WTC11 (cell line): ENCODE data around the gene COL18A1. TPM values are rescaled to one million over a fixed set of nuclear protein-coding genes. Genes with fewer than 3 reads are reported as not detected.
"Not testable (repeated sequence)": the region's sequence is repeated elsewhere in the genome, so short reads cannot be mapped to it uniquely, and the experiment has no call there.

Experiments used
- ATAC-seq: fragments of 200-7000 bp; cut with Tn5 transposase; 2 replicates; pipeline ENCODE4 v1.10.0; 2021; ENCODE audit warnings: mild to moderate bottlenecking, moderate library complexity
- CTCF ChIA-PET: fragments of 300-600 bp; sonication (Branson Sonifier 250); formaldehyde crosslinking; loops from one replicate; lab custom pipeline; 2021; ENCODE audit warnings: antibody characterized with exemption; lab: Charles Lee
- POLR2A ChIA-PET: fragments of 350-600 bp; sonication (Branson Sonifier 250); formaldehyde crosslinking; loops from one replicate; lab custom pipeline; 2021; ENCODE audit warnings: antibody characterized with exemption; lab: Charles Lee
- DNase-seq: peaks from one replicate; pipeline ENCODE4 v3.0.0; 2021; ENCODE audit warnings: low spot score
- H3K27ac Mint-ChIP-seq: 2 replicates; pipeline ENCODE4 v1.8.0; 2021; ENCODE audit warnings: mixed read lengths
- H3K27me3 Mint-ChIP-seq: 2 replicates; pipeline ENCODE4 v1.8.0; 2021; ENCODE audit warnings: low read depth, mild to moderate bottlenecking, moderate library complexity, mixed read lengths
- H3K36me3 Mint-ChIP-seq: 2 replicates; pipeline ENCODE4 v1.8.0; 2021; ENCODE audit warnings: mixed read lengths
- H3K4me1 Mint-ChIP-seq: 2 replicates; pipeline ENCODE4 v1.8.0; 2022; ENCODE audit warnings: mixed read lengths
- H3K4me3 Mint-ChIP-seq: 2 replicates; pipeline ENCODE4 v1.8.0; 2021; ENCODE audit warnings: mild to moderate bottlenecking, moderate library complexity, mixed read lengths
- H3K9me3 Mint-ChIP-seq: 2 replicates; pipeline ENCODE4 v1.8.0; 2021; ENCODE audit warnings: mixed read lengths
- ATF1 ChIP-seq: sonication (generic); formaldehyde crosslinking; IDR thresholded peaks from 2 replicates; pipeline ENCODE4 v1.8.1; 2023; ENCODE audit warnings: mild to moderate bottlenecking, moderate library complexity, missing genetic modification reagents
- CREM ChIP-seq: sonication (generic); formaldehyde crosslinking; IDR thresholded peaks from 2 replicates; pipeline ENCODE4 v1.8.1; 2022; ENCODE audit warnings: mild to moderate bottlenecking, missing genetic modification reagents, moderate library complexity
- ELF4 ChIP-seq: sonication (generic); formaldehyde crosslinking; IDR thresholded peaks from 2 replicates; pipeline ENCODE4 v1.8.1; 2022; ENCODE audit warnings: low read depth, mild to moderate bottlenecking, moderate library complexity, missing genetic modification reagents
- ERG ChIP-seq: fragments of 250-450 bp; sonication (Bioruptor Pico); IDR thresholded peaks from 2 replicates; pipeline ENCODE4 v1.8.0; 2021; ENCODE audit warnings: mild to moderate bottlenecking
- FOXP4 ChIP-seq: sonication (generic); formaldehyde crosslinking; IDR thresholded peaks from 2 replicates; pipeline ENCODE4 v1.8.0; 2022; ENCODE audit warnings: mild to moderate bottlenecking, missing genetic modification reagents
- HMGA2 ChIP-seq: fragments of 250-450 bp; sonication (Bioruptor Pico); IDR thresholded peaks from 2 replicates; pipeline ENCODE4 v1.4.0; 2021; ENCODE audit warnings: mild to moderate bottlenecking, moderate library complexity
- IRF1 ChIP-seq: sonication (generic); formaldehyde crosslinking; IDR thresholded peaks from 2 replicates; pipeline ENCODE4 v1.8.0; 2023; ENCODE audit warnings: missing genetic modification reagents
- JAZF1 ChIP-seq: fragments of 250-450 bp; sonication (Bioruptor Pico); IDR thresholded peaks from 2 replicates; pipeline ENCODE4 v1.9.0; 2021; ENCODE audit warnings: moderate library complexity, mild to moderate bottlenecking, inconsistent platforms
- MAX ChIP-seq: sonication (generic); formaldehyde crosslinking; IDR thresholded peaks from 2 replicates; pipeline ENCODE4 v1.8.0; 2022; ENCODE audit warnings: mild to moderate bottlenecking, missing genetic modification reagents
- NR1H2 ChIP-seq: sonication (generic); formaldehyde crosslinking; IDR thresholded peaks from 2 replicates; pipeline ENCODE4 v1.9.0; 2021; ENCODE audit warnings: mild to moderate bottlenecking, moderate library complexity, missing genetic modification reagents
- PREB ChIP-seq: sonication (generic); formaldehyde crosslinking; IDR thresholded peaks from 2 replicates; pipeline ENCODE4 v1.8.1; 2022; ENCODE audit warnings: mild to moderate bottlenecking, missing genetic modification reagents, moderate library complexity, borderline replicate concordance
- RELA ChIP-seq: sonication (generic); formaldehyde crosslinking; IDR thresholded peaks from 2 replicates; pipeline ENCODE4 v1.8.1; 2022; ENCODE audit warnings: missing genetic modification reagents, mild to moderate bottlenecking, borderline replicate concordance
- RORB ChIP-seq: fragments of 250-450 bp; sonication (Bioruptor Pico); IDR thresholded peaks from 2 replicates; pipeline ENCODE4 v1.9.0; 2021; ENCODE audit warnings: mild to moderate bottlenecking
- STAT6 ChIP-seq: sonication (generic); formaldehyde crosslinking; conservative IDR thresholded peaks from 2 replicates; pipeline ENCODE4 v1.8.1; 2023; ENCODE audit warnings: mild to moderate bottlenecking, low read depth, missing genetic modification reagents, moderate library complexity
- TP53 ChIP-seq: sonication (generic); formaldehyde crosslinking; IDR thresholded peaks from 2 replicates; pipeline ENCODE4 v1.8.1; 2023; ENCODE audit warnings: mild to moderate bottlenecking, missing genetic modification reagents
- USF1 ChIP-seq: sonication (generic); formaldehyde crosslinking; IDR thresholded peaks from 2 replicates; pipeline ENCODE4 v1.8.0; 2022; ENCODE audit warnings: mild to moderate bottlenecking, missing genetic modification reagents
- ZNF121 ChIP-seq: sonication (generic); formaldehyde crosslinking; IDR thresholded peaks from 2 replicates; pipeline ENCODE4 v1.8.0; 2023; ENCODE audit warnings: missing genetic modification reagents
- ZNF138 ChIP-seq: sonication (generic); formaldehyde crosslinking; conservative IDR thresholded peaks from 2 replicates; pipeline ENCODE4 v1.8.1; 2022; ENCODE audit warnings: mild to moderate bottlenecking, moderate library complexity, missing genetic modification reagents
- ZNF396 ChIP-seq: fragments of 250-450 bp; sonication (Bioruptor Pico); IDR thresholded peaks from 2 replicates; pipeline ENCODE4 v1.8.0; 2021; ENCODE audit warnings: mild to moderate bottlenecking, moderate library complexity, borderline replicate concordance
- ZNF416 ChIP-seq: fragments of 250-450 bp; sonication (Bioruptor Pico); IDR thresholded peaks from 2 replicates; pipeline ENCODE4 v1.9.0; 2021; ENCODE audit warnings: mild to moderate bottlenecking, inconsistent platforms
- ZNF423 ChIP-seq: fragments of 250-450 bp; sonication (Bioruptor Pico); IDR thresholded peaks from 2 replicates; pipeline ENCODE4 v2.1.2; 2022; ENCODE audit warnings: mild to moderate bottlenecking, moderate library complexity
- ZNF671 ChIP-seq: fragments of 250-450 bp; sonication (Bioruptor Pico); IDR thresholded peaks from 2 replicates; pipeline ENCODE4 v1.8.0; 2021; ENCODE audit warnings: mild to moderate bottlenecking
- total RNA-seq: library from RNA; stranded (reverse); gene quantifications from 3 replicates; pipeline ENCODE4 v1.2.3, GENCODE V29; 2021

The COL18A1 gene
- total RNA-seq, 1 experiment from 2014 or later = 231 TPM

GRCh38 chr21:45561241-45561640 is 156.3 kb downstream of the COL18A1 start:
- POLR2A ChIA-PET = not testable (repeated sequence)

GRCh38 chr21:45562402-45562801 is 157.4 kb downstream of the COL18A1 start:
- Mint-ChIP-seq H3K36me3 (no peaks in the 10 kb centered on the region), H3K4me1 (peaks cover 14% of the 10 kb centered on the region)
- TF ChIP-seq ERG (CRISPR knock-in tag) (no peak), ZNF396 (CRISPR knock-in tag) (no peak), HMGA2 (CRISPR knock-in tag) (no peak), ZNF423 (CRISPR knock-in tag) (no peak), USF1 (no peak), RELA (CRISPR knock-in tag) (no peak), TP53 (CRISPR knock-in tag) (no peak), ZNF121 (CRISPR knock-in tag) (no peak), ZNF416 (no peak), ZNF138 (CRISPR knock-in tag) (no peak), CREM (CRISPR knock-in tag) (no peak), ELF4 (CRISPR knock-in tag) (no peak)
- TF ChIP-seq, all 79 proteins: peak for 0
- DNase-seq = no peak
- ChIA-PET CTCF (interaction anchor here (1.1 kb wide), 1 partner anchor 30 kb away, joined by 5 read pairs; no protein-coding TSS in a partner anchor), POLR2A (no interaction called here)
- Mint-ChIP-seq H3K4me3 (no peak overlapping the region), H3K27me3 (peaks cover 20% of the 10 kb centered on the region), H3K9me3 (peaks cover 10% of the 10 kb centered on the region), H3K27ac (no peak overlapping the region)
- ATAC-seq = no peak

More at GRCh38 chr21:45561241-45561640, 156.3 kb downstream of the COL18A1 start:
- CTCF ChIA-PET, H3K36me3 Mint-ChIP-seq, H3K4me3 Mint-ChIP-seq, H3K27ac Mint-ChIP-seq, ATAC-seq, H3K9me3 Mint-ChIP-seq, DNase-seq: not testable (repeated sequence)
- Mint-ChIP-seq H3K4me1 (peaks cover 14% of the 10 kb centered on the region), H3K27me3 (peaks cover 17% of the 10 kb centered on the region)

- CTCF ChIA-PET = interaction anchor here (1.1 kb wide), 1 partner anchor 29 kb away, joined by 5 read pairs; no protein-coding TSS in a partner anchor
- H3K27me3 Mint-ChIP-seq = peaks cover 20% of the 10 kb centered on the region
- POLR2A ChIA-PET = no interaction called here
- no peak overlapping the region for H3K4me3 Mint-ChIP-seq
- no peak for DNase-seq
- ATAC-seq = no peak
- peaks cover 14% of the 10 kb centered on the region for H3K4me1 Mint-ChIP-seq
- no peaks in the 10 kb centered on the region for H3K36me3 Mint-ChIP-seq
- H3K27ac Mint-ChIP-seq = no peak overlapping the region
- peaks cover 10% of the 10 kb centered on the region for H3K9me3 Mint-ChIP-seq
- no peak for TF ChIP-seq RORB
- TF ChIP-seq PREB (CRISPR knock-in tag) = no peak
- no peak for TF ChIP-seq FOXP4 (CRISPR knock-in tag)
- no peak for TF ChIP-seq ZNF423 (CRISPR knock-in tag)
- no peak for TF ChIP-seq IRF1 (CRISPR knock-in tag)
- TF ChIP-seq ZNF416 = no peak
- no peak for TF ChIP-seq NR1H2
- TF ChIP-seq ZNF671 (CRISPR knock-in tag) = no peak
- TF ChIP-seq MAX (CRISPR knock-in tag) = no peak
- TF ChIP-seq ATF1 (CRISPR knock-in tag) = no peak
- no peak for TF ChIP-seq STAT6 (CRISPR knock-in tag)
- TF ChIP-seq JAZF1 = no peak
- TF ChIP-seq ZNF138 (CRISPR knock-in tag) = no peak
These were observed 158.0 kb downstream of the COL18A1 start for GRCh38 chr21:45562965-45563364.
